GM12878 (cell line): ENCODE results near the gene HMCN1.

Source experiments
- CTCF ChIP-seq, 3 experiments: IDR thresholded peaks in 2 of 3; conservative IDR thresholded peaks in 1 of 3; 2 replicates each; pipeline ENCODE4 v1.5.1; 2011; ENCODE audit warnings: low read depth in 3 of 3, low read length in 3 of 3, mild to moderate bottlenecking in 3 of 3, control low read depth in 2 of 3, moderate library complexity in 2 of 3, inconsistent platforms in 1 of 3, mixed read lengths in 1 of 3; ENCODE audit not compliant: control insufficient read depth in 2 of 3, insufficient read depth in 1 of 3; ENCODE audit errors: extremely low read depth in 1 of 3
- IKZF1 ChIP-seq: fragments of 450-650 bp; conservative IDR thresholded peaks from 2 replicates; pipeline ENCODE4 v1.6.1; 2017; ENCODE audit warnings: antibody characterized with exemption, mild to moderate bottlenecking
- NRF1 ChIP-seq: conservative IDR thresholded peaks from 2 replicates; pipeline ENCODE4 v1.6.1; 2011; ENCODE audit warnings: mild to moderate bottlenecking, low read depth, low read length, improper control_type of control experiment
- PBX3 ChIP-seq: IDR thresholded peaks from 2 replicates; pipeline ENCODE4 v1.6.1; 2011; ENCODE audit warnings: mild to moderate bottlenecking, low read depth, low read length, moderate library complexity; ENCODE audit not compliant: insufficient replicate concordance
- POLR2A ChIP-seq: IDR thresholded peaks from 2 replicates; pipeline ENCODE4 v1.6.1; 2011; ENCODE audit warnings: low read depth, mild to moderate bottlenecking, low read length
- RFX5 ChIP-seq: IDR thresholded peaks from 2 replicates; pipeline ENCODE4 v1.6.1; 2011; ENCODE audit warnings: low read depth, low read length, improper control_type of control experiment
- TCF3 ChIP-seq: IDR thresholded peaks from 2 replicates; pipeline ENCODE4 v1.6.1; 2012; ENCODE audit warnings: low read depth, mild to moderate bottlenecking, low read length, borderline replicate concordance; ENCODE audit not compliant: insufficient read depth
- USF1 ChIP-seq: IDR thresholded peaks from 2 replicates; pipeline ENCODE4 v1.6.1; 2011; ENCODE audit warnings: borderline replicate concordance, low read depth, mild to moderate bottlenecking, moderate library complexity, mixed read lengths, low read length; ENCODE audit not compliant: insufficient read depth; ENCODE audit errors: extremely low read length
- ZBTB33 ChIP-seq: fragments of 450-650 bp; IDR thresholded peaks from 2 replicates; pipeline ENCODE4 v1.6.1; 2017; ENCODE audit warnings: mild to moderate bottlenecking
- ZBTB4 ChIP-seq: fragments of 450-650 bp; formaldehyde crosslinking; IDR thresholded peaks from 2 replicates; pipeline ENCODE4 v1.4.0; 2022; ENCODE audit warnings: mild to moderate bottlenecking, moderate library complexity
- ZNF592 ChIP-seq: fragments of 450-650 bp; IDR thresholded peaks from 2 replicates; pipeline ENCODE4 v1.6.1; 2017; ENCODE audit warnings: mild to moderate bottlenecking, moderate library complexity
- ZNF687 ChIP-seq: fragments of 450-650 bp; IDR thresholded peaks from 2 replicates; pipeline ENCODE4 v1.6.1; 2017; ENCODE audit warnings: mild to moderate bottlenecking, moderate library complexity

- no peak for TF ChIP-seq CTCF (IDR thresholded peaks at IDR 0.05 in 2 of 3, conservative IDR thresholded peaks at IDR 0.05 in 1 of 3; ENCODE audit: control insufficient read depth in 2 of 3, extremely low read depth in 1 of 3, insufficient read depth in 1 of 3, low read depth in 3 of 3, low read length in 3 of 3)
- no peak for TF ChIP-seq NRF1
- no peak for TF ChIP-seq ZNF592
- TF ChIP-seq ZBTB33: no peak
- no peak for TF ChIP-seq PBX3
- no peak for TF ChIP-seq ZBTB4 (CRISPR knock-in tag)
- no peak for TF ChIP-seq IKZF1
- no peak for TF ChIP-seq POLR2A
- TF ChIP-seq USF1: no peak
- TF ChIP-seq TCF3: no peak
- no peak for TF ChIP-seq ZNF687
- TF ChIP-seq RFX5: no peak
These were observed 250.1 kb downstream of the HMCN1 start for GRCh38 chr1:185984113-185984836.
